H1 (cell line): Measurements from ENCODE around the gene GAB3. TPM values are rescaled to one million over a fixed set of nuclear protein-coding genes. Genes with fewer than 3 reads are reported as not detected.

Experiments used
- CTCF ChIA-PET: fragments of 300-600 bp; sonication (Branson Sonifier 250); formaldehyde crosslinking; loops from one replicate; lab custom pipeline; 2021; ENCODE audit not compliant: partially characterized antibody; lab: Charles Lee
- POLR2A ChIA-PET: fragments of 300-600 bp; sonication (Branson Sonifier 250); formaldehyde crosslinking; loops from one replicate; lab custom pipeline; 2021; ENCODE audit warnings: inconsistent platforms; ENCODE audit not compliant: partially characterized antibody; lab: Charles Lee
- DNase-seq, 2 experiments: peaks; one replicate each; pipeline versions ENCODE4 v3.0.0 to v3.0.0-alpha.2; 2010 to 2022; ENCODE audit warnings: low spot score in 2 of 2, low read depth in 1 of 2, mixed read lengths in 1 of 2
- FAIRE-seq: peaks from 2 replicates; lab custom pipeline; 2011; peaks lifted over from hg19 to GRCh38; lab: Jason Lieb, UNC
- H2AFZ ChIP-seq: 2 replicates; pipeline ENCODE4 v1.8.1; 2012; ENCODE audit warnings: low read length, inconsistent platforms
- H2AK5ac ChIP-seq: 2 replicates; pipeline ENCODE4 v1.6.1; 2013; ENCODE audit warnings: low read depth, low read length
- H2BK120ac ChIP-seq: replicated peaks from 2 replicates; pipeline ENCODE3; 2013; ENCODE audit warnings: low read depth, low read length, inconsistent platforms
- H2BK12ac ChIP-seq: 2 replicates; pipeline ENCODE4 v1.6.1; 2013; ENCODE audit warnings: low read depth, low read length
- H2BK15ac ChIP-seq: 2 replicates; pipeline ENCODE4 v1.6.1; 2013; ENCODE audit warnings: low read length
- H2BK20ac ChIP-seq: 2 replicates; pipeline ENCODE4 v1.6.1; 2013; ENCODE audit warnings: low read length
- H2BK5ac ChIP-seq: 2 replicates; pipeline ENCODE4 v1.6.1; 2013; ENCODE audit warnings: low read depth, low read length
- H3K14ac ChIP-seq: 2 replicates; pipeline ENCODE4 v1.6.1; 2013; ENCODE audit warnings: inconsistent platforms; ENCODE audit not compliant: insufficient read length
- H3K18ac ChIP-seq: 2 replicates; pipeline ENCODE4 v1.6.1; 2013; ENCODE audit warnings: low read length; ENCODE audit errors: extremely low read depth
- H3K23ac ChIP-seq: 2 replicates; pipeline ENCODE4 v1.6.1; 2013; ENCODE audit warnings: inconsistent platforms; ENCODE audit not compliant: insufficient read length
- H3K23me2 ChIP-seq: 2 replicates; pipeline ENCODE4 v1.6.1; 2013; ENCODE audit warnings: low read depth, low read length
- H3K27ac ChIP-seq: 2 replicates; pipeline ENCODE4 v1.6.1; 2011; ENCODE audit warnings: low read depth, low read length, inconsistent platforms
- H3K27me3 ChIP-seq, 4 experiments: replicated peaks in 1 of 4; 1 replicate in 1 of 4; 2 replicates in 3 of 4; pipeline versions ENCODE4 v1.6.1 to v1.8.1; 2011 to 2013; ENCODE audit warnings: low read length in 3 of 4, mild to moderate bottlenecking in 3 of 4, inconsistent platforms in 2 of 4, mixed read lengths in 2 of 4, moderate library complexity in 1 of 4; ENCODE audit not compliant: control insufficient read depth in 3 of 4, insufficient read depth in 3 of 4; ENCODE audit errors: extremely low read depth in 1 of 4
- H3K36me3 ChIP-seq, 4 experiments: 2 replicates each; pipeline versions ENCODE4 v1.6.1 to v1.8.1; 2011 to 2013; ENCODE audit warnings: mild to moderate bottlenecking in 4 of 4, low read length in 3 of 4, moderate library complexity in 2 of 4, control low read depth in 1 of 4, inconsistent platforms in 1 of 4; ENCODE audit not compliant: insufficient read depth in 4 of 4, control insufficient read depth in 2 of 4
- H3K4ac ChIP-seq: replicated peaks from 2 replicates; pipeline ENCODE3; 2013; ENCODE audit warnings: low read length, low read depth, mixed read lengths, inconsistent platforms; ENCODE audit not compliant: insufficient read length
- H3K4me1 ChIP-seq, 4 experiments: replicated peaks in 1 of 4; 1 replicate in 1 of 4; 2 replicates in 3 of 4; pipeline versions ENCODE4 v1.6.1 to v1.8.1; 2011 to 2013; ENCODE audit warnings: low read length in 3 of 4, inconsistent platforms in 2 of 4, mixed read lengths in 1 of 4; ENCODE audit not compliant: insufficient read depth in 4 of 4, control insufficient read depth in 3 of 4
- H3K4me2 ChIP-seq, 2 experiments: 2 replicates each; pipeline versions ENCODE4 v1.6.1 to v1.8.1; 2011 to 2013; ENCODE audit warnings: low read depth in 2 of 2, low read length in 2 of 2, control low read depth in 1 of 2, inconsistent platforms in 1 of 2, mild to moderate bottlenecking in 1 of 2; ENCODE audit not compliant: insufficient read depth in 1 of 2
- H3K4me3 ChIP-seq, 4 experiments: fragments of 200-600, 300-600 bp in 1 of 4; sonication (generic), shearing (Covaris generic), sonication (Bioruptor Twin) in 1 of 4; 2 replicates each; pipeline versions ENCODE4 v1.5.1 to v1.8.1; 2011 to 2016; ENCODE audit warnings: low read length in 4 of 4, low read depth in 3 of 4, control low read depth in 2 of 4, inconsistent platforms in 2 of 4, mild to moderate bottlenecking in 2 of 4, mixed read lengths in 1 of 4, moderate library complexity in 1 of 4; ENCODE audit not compliant: insufficient read depth in 2 of 4; ENCODE audit errors: extremely low read depth in 1 of 4
- H3K56ac ChIP-seq: replicated peaks from 2 replicates; pipeline ENCODE3; 2013; ENCODE audit warnings: low read depth, mild to moderate bottlenecking, mixed read lengths, low read length, inconsistent platforms; ENCODE audit not compliant: insufficient read length
- H3K79me1 ChIP-seq: 2 replicates; pipeline ENCODE4 v1.6.1; 2013; ENCODE audit warnings: low read depth, low read length, control low read depth
- H3K79me2 ChIP-seq, 2 experiments: 2 replicates each; pipeline versions ENCODE4 v1.6.1 to v1.8.1; 2012 to 2013; ENCODE audit warnings: low read length in 2 of 2, mild to moderate bottlenecking in 2 of 2, inconsistent platforms in 1 of 2; ENCODE audit not compliant: insufficient read depth in 2 of 2, control insufficient read depth in 1 of 2
- H3K9ac ChIP-seq, 4 experiments: replicated peaks in 1 of 4; 1 replicate in 1 of 4; 2 replicates in 3 of 4; pipeline versions ENCODE4 v1.6.1 to v1.8.1; 2011 to 2013; ENCODE audit warnings: low read depth in 3 of 4, low read length in 3 of 4, control low read depth in 2 of 4, mild to moderate bottlenecking in 2 of 4, moderate library complexity in 2 of 4, inconsistent platforms in 1 of 4; ENCODE audit errors: extremely low read depth in 1 of 4
- H3K9me3 ChIP-seq, 2 experiments: 2 replicates each; pipeline versions ENCODE4 v1.6.1 to v1.8.1; 2012 to 2013; ENCODE audit warnings: mild to moderate bottlenecking in 2 of 2, moderate library complexity in 2 of 2, control low read depth in 1 of 2, inconsistent platforms in 1 of 2, low read depth in 1 of 2, low read length in 1 of 2, mixed read lengths in 1 of 2; ENCODE audit not compliant: insufficient read depth in 2 of 2
- H4K20me1 ChIP-seq, 2 experiments: replicated peaks in 1 of 2; 2 replicates each; pipeline versions ENCODE3 to v1.8.1; 2011 to 2013; ENCODE audit warnings: inconsistent platforms in 2 of 2, low read length in 2 of 2, mild to moderate bottlenecking in 1 of 2; ENCODE audit not compliant: insufficient read depth in 2 of 2, control insufficient read depth in 1 of 2
- H4K5ac ChIP-seq: 2 replicates; pipeline ENCODE4 v1.6.1; 2013; ENCODE audit warnings: low read length, low read depth, mixed read lengths, inconsistent platforms; ENCODE audit not compliant: insufficient read length
- H4K8ac ChIP-seq: 2 replicates; pipeline ENCODE4 v1.8.0; 2013; ENCODE audit warnings: mild to moderate bottlenecking, moderate library complexity, low read length, inconsistent platforms; ENCODE audit not compliant: insufficient read depth; ENCODE audit errors: extremely low read depth
- H4K91ac ChIP-seq: replicated peaks from 2 replicates; pipeline ENCODE3; 2013; ENCODE audit warnings: low read length, mixed read lengths, inconsistent platforms; ENCODE audit not compliant: insufficient read length
- NANOG ChIP-seq: IDR thresholded peaks from 2 replicates; pipeline ENCODE4 v1.6.1; 2011; ENCODE audit warnings: low read length, low read depth, mild to moderate bottlenecking, inconsistent platforms; ENCODE audit not compliant: insufficient read depth, poor library complexity, severe bottlenecking
- RFX5 ChIP-seq: IDR thresholded peaks from 2 replicates; pipeline ENCODE4 v1.6.1; 2011; ENCODE audit warnings: low read depth, low read length, improper control_type of control experiment, borderline replicate concordance
- YY1 ChIP-seq: IDR thresholded peaks from 2 replicates; pipeline ENCODE4 v1.6.1; 2011; ENCODE audit warnings: low read depth, mild to moderate bottlenecking, low read length
- WGBS, 2 experiments: shearing (Covaris generic) in 1 of 2; methylation state at CpG; one replicate each; pipeline versions ENCODE4 v1.1.6 to v1.1.7; 2013 to 2015; ENCODE audit warnings: low lambda C conversion rate in 2 of 2, mixed read lengths in 2 of 2, inconsistent platforms in 1 of 2, low coverage in 1 of 2, missing lambda C conversion rate in 1 of 2; ENCODE audit not compliant: insufficient replicate concordance in 2 of 2, insufficient coverage in 1 of 2, insufficient read length in 1 of 2; ENCODE audit errors: extremely low coverage in 1 of 2, missing lambda C conversion rate in 1 of 2; 5-methylcytosine and 5-hydroxymethylcytosine counted together
- polyA plus RNA-seq, 7 experiments: library from polyadenylated mRNA; depleted of rRNA in 3 of 7; stranded (reverse) in 5 of 7; unstranded in 2 of 7; fragments of >200 nt in 5 of 7; fragments of 200-250 nt in 2 of 7; gene quantifications; 1 replicate in 5 of 7; 2 replicates in 1 of 7; 4 replicates in 1 of 7; pipeline versions ENCODE4 v1.2.1 to v1.2.3, GENCODE V29; 2011 to 2013; ENCODE audit warnings: missing spikeins in 2 of 7, mixed read lengths in 2 of 7
- total RNA-seq: library from RNA; stranded (reverse); fragmentation: NEBNext Ultra II Directional; extraction: Animal tissue kit (Norgen Biotek cat#: 25700); gene quantifications from 2 replicates; pipeline ENCODE4 v1.2.1, GENCODE V29; 2021

The GAB3 gene
- total and polyA plus RNA-seq, 2 of the 8 experiments (the other 6 are each of a cell fraction or from before 2014, with no cell fraction given): 0.48 to 1.2 TPM

- FAIRE-seq: no peak
- Histone ChIP-seq H2AK5ac (no peak overlapping the region), H3K56ac (no peak overlapping the region), H3K27ac (no peak overlapping the region), H3K9ac (no peak overlapping the region), H2BK5ac (no peak overlapping the region), H3K4me2 (no peak overlapping the region), H3K4me3 (no peak overlapping the region), H3K79me2 (peaks cover 0 to 8% of the 10 kb centered on the region in 2 experiments; a peak in 2 of 4 replicates), H2BK120ac (no peak overlapping the region), H3K9me3 (no peaks in the 10 kb centered on the region), H3K4ac (no peak overlapping the region), H2BK20ac (no peak overlapping the region), H3K36me3 (no peaks in the 10 kb centered on the region), H2BK15ac (no peak overlapping the region), H2BK12ac (no peak overlapping the region), H3K14ac (no peak overlapping the region), H4K5ac (no peak overlapping the region), H3K23me2 (peaks cover 6% of the 10 kb centered on the region; the same call in 1 of the 2 replicates), H2AFZ (no peak overlapping the region), H4K91ac (no peak overlapping the region), H3K27me3 (no peaks in the 10 kb centered on the region), H3K79me1 (no peaks in the 10 kb centered on the region), H3K18ac (no peak overlapping the region), H4K8ac (no peak overlapping the region), H4K20me1 (no peaks in the 10 kb centered on the region), H3K4me1 (peaks cover 0 to 4% (median 2%) of the 10 kb centered on the region in 4 experiments; a peak in 3 of 7 replicates), H3K23ac (no peak overlapping the region)
- POLR2A ChIA-PET: interaction anchor here (1.4 kb wide), 1 partner anchor 17 kb away, joined by 3 read pairs; no protein-coding TSS in a partner anchor
- CTCF ChIA-PET: no interaction called here
- DNase-seq: no peak
- WGBS, 2 experiments: 75% methylated on average over 4 of the region's 4 CpGs; no CpG with 5 or more reads in 1 of the 2 experiments
- TF ChIP-seq RFX5 (no peak), NANOG (no peak), YY1 (no peak)
These were observed 7.8 kb upstream of the GAB3 start for GRCh38 chrX:154758696-154759095.
